Ovary (tissue), 3 donors: Measurements from ENCODE around the gene IL21R.

Source experiments
- CTCF ChIP-seq, 3 donors: fragments of 450-650 bp in 2 of 3; fragments of 200-600 bp in 1 of 3; IDR thresholded peaks; one replicate each; pipeline versions ENCODE4 v1.5.1 to v1.8.0; 2016 to 2022; ENCODE audit warnings: antibody characterized with exemption in 3 of 3, mild to moderate bottlenecking in 1 of 3
- POLR2A ChIP-seq: fragments of 450-650 bp; IDR thresholded peaks from one replicate; pipeline ENCODE4 v1.6.1; 2017; ENCODE audit warnings: antibody characterized with exemption, mild to moderate bottlenecking, moderate library complexity
- donor health status: DM: no; HTN: no; CAD: no.

- TF ChIP-seq CTCF (IDR thresholded peaks at IDR 0.05) (no peak), POLR2A (no peak)
Measured at GRCh38 chr16:27458987-27459688, 57.2 kb downstream of the IL21R start.
